H1 (cell line): ENCODE measurements around the gene ARHGAP12. TPM values are rescaled to one million over a fixed set of nuclear protein-coding genes. Genes with fewer than 3 reads are reported as not detected.

Source experiments
- CTCF ChIA-PET: fragments of 300-600 bp; sonication (Branson Sonifier 250); formaldehyde crosslinking; loops from one replicate; lab custom pipeline; 2021; ENCODE audit not compliant: partially characterized antibody; lab: Charles Lee
- POLR2A ChIA-PET: fragments of 300-600 bp; sonication (Branson Sonifier 250); formaldehyde crosslinking; loops from one replicate; lab custom pipeline; 2021; ENCODE audit warnings: inconsistent platforms; ENCODE audit not compliant: partially characterized antibody; lab: Charles Lee
- DNase-seq, 2 experiments: peaks; one replicate each; pipeline versions ENCODE4 v3.0.0 to v3.0.0-alpha.2; 2010 to 2022; ENCODE audit warnings: low spot score in 2 of 2, low read depth in 1 of 2, mixed read lengths in 1 of 2
- FAIRE-seq: peaks from 2 replicates; lab custom pipeline; 2011; peaks lifted over from hg19 to GRCh38; lab: Jason Lieb, UNC
- H2AFZ ChIP-seq: 2 replicates; pipeline ENCODE4 v1.8.1; 2012; ENCODE audit warnings: low read length, inconsistent platforms
- H2AK5ac ChIP-seq: 2 replicates; pipeline ENCODE4 v1.6.1; 2013; ENCODE audit warnings: low read depth, low read length
- H2BK120ac ChIP-seq: replicated peaks from 2 replicates; pipeline ENCODE3; 2013; ENCODE audit warnings: low read depth, low read length, inconsistent platforms
- H2BK12ac ChIP-seq: 2 replicates; pipeline ENCODE4 v1.6.1; 2013; ENCODE audit warnings: low read depth, low read length
- H2BK15ac ChIP-seq: 2 replicates; pipeline ENCODE4 v1.6.1; 2013; ENCODE audit warnings: low read length
- H2BK20ac ChIP-seq: 2 replicates; pipeline ENCODE4 v1.6.1; 2013; ENCODE audit warnings: low read length
- H2BK5ac ChIP-seq: 2 replicates; pipeline ENCODE4 v1.6.1; 2013; ENCODE audit warnings: low read depth, low read length
- H3K14ac ChIP-seq: 2 replicates; pipeline ENCODE4 v1.6.1; 2013; ENCODE audit warnings: inconsistent platforms; ENCODE audit not compliant: insufficient read length
- H3K18ac ChIP-seq: 2 replicates; pipeline ENCODE4 v1.6.1; 2013; ENCODE audit warnings: low read length; ENCODE audit errors: extremely low read depth
- H3K23ac ChIP-seq: 2 replicates; pipeline ENCODE4 v1.6.1; 2013; ENCODE audit warnings: inconsistent platforms; ENCODE audit not compliant: insufficient read length
- H3K23me2 ChIP-seq: 2 replicates; pipeline ENCODE4 v1.6.1; 2013; ENCODE audit warnings: low read depth, low read length
- H3K27ac ChIP-seq: 2 replicates; pipeline ENCODE4 v1.6.1; 2011; ENCODE audit warnings: low read depth, low read length, inconsistent platforms
- H3K27me3 ChIP-seq, 4 experiments: replicated peaks in 1 of 4; 1 replicate in 1 of 4; 2 replicates in 3 of 4; pipeline versions ENCODE4 v1.6.1 to v1.8.1; 2011 to 2013; ENCODE audit warnings: low read length in 3 of 4, mild to moderate bottlenecking in 3 of 4, inconsistent platforms in 2 of 4, mixed read lengths in 2 of 4, moderate library complexity in 1 of 4; ENCODE audit not compliant: control insufficient read depth in 3 of 4, insufficient read depth in 3 of 4; ENCODE audit errors: extremely low read depth in 1 of 4
- H3K36me3 ChIP-seq, 4 experiments: 2 replicates each; pipeline versions ENCODE4 v1.6.1 to v1.8.1; 2011 to 2013; ENCODE audit warnings: mild to moderate bottlenecking in 4 of 4, low read length in 3 of 4, moderate library complexity in 2 of 4, control low read depth in 1 of 4, inconsistent platforms in 1 of 4; ENCODE audit not compliant: insufficient read depth in 4 of 4, control insufficient read depth in 2 of 4
- H3K4ac ChIP-seq: replicated peaks from 2 replicates; pipeline ENCODE3; 2013; ENCODE audit warnings: low read length, low read depth, mixed read lengths, inconsistent platforms; ENCODE audit not compliant: insufficient read length
- H3K4me1 ChIP-seq, 4 experiments: replicated peaks in 1 of 4; 1 replicate in 1 of 4; 2 replicates in 3 of 4; pipeline versions ENCODE4 v1.6.1 to v1.8.1; 2011 to 2013; ENCODE audit warnings: low read length in 3 of 4, inconsistent platforms in 2 of 4, mixed read lengths in 1 of 4; ENCODE audit not compliant: insufficient read depth in 4 of 4, control insufficient read depth in 3 of 4
- H3K4me2 ChIP-seq, 2 experiments: 2 replicates each; pipeline versions ENCODE4 v1.6.1 to v1.8.1; 2011 to 2013; ENCODE audit warnings: low read depth in 2 of 2, low read length in 2 of 2, control low read depth in 1 of 2, inconsistent platforms in 1 of 2, mild to moderate bottlenecking in 1 of 2; ENCODE audit not compliant: insufficient read depth in 1 of 2
- H3K4me3 ChIP-seq, 4 experiments: fragments of 200-600, 300-600 bp in 1 of 4; sonication (generic), shearing (Covaris generic), sonication (Bioruptor Twin) in 1 of 4; 2 replicates each; pipeline versions ENCODE4 v1.5.1 to v1.8.1; 2011 to 2016; ENCODE audit warnings: low read length in 4 of 4, low read depth in 3 of 4, control low read depth in 2 of 4, inconsistent platforms in 2 of 4, mild to moderate bottlenecking in 2 of 4, mixed read lengths in 1 of 4, moderate library complexity in 1 of 4; ENCODE audit not compliant: insufficient read depth in 2 of 4; ENCODE audit errors: extremely low read depth in 1 of 4
- H3K56ac ChIP-seq: replicated peaks from 2 replicates; pipeline ENCODE3; 2013; ENCODE audit warnings: low read depth, mild to moderate bottlenecking, mixed read lengths, low read length, inconsistent platforms; ENCODE audit not compliant: insufficient read length
- H3K79me1 ChIP-seq: 2 replicates; pipeline ENCODE4 v1.6.1; 2013; ENCODE audit warnings: low read depth, low read length, control low read depth
- H3K79me2 ChIP-seq, 2 experiments: 2 replicates each; pipeline versions ENCODE4 v1.6.1 to v1.8.1; 2012 to 2013; ENCODE audit warnings: low read length in 2 of 2, mild to moderate bottlenecking in 2 of 2, inconsistent platforms in 1 of 2; ENCODE audit not compliant: insufficient read depth in 2 of 2, control insufficient read depth in 1 of 2
- H3K9ac ChIP-seq, 4 experiments: replicated peaks in 1 of 4; 1 replicate in 1 of 4; 2 replicates in 3 of 4; pipeline versions ENCODE4 v1.6.1 to v1.8.1; 2011 to 2013; ENCODE audit warnings: low read depth in 3 of 4, low read length in 3 of 4, control low read depth in 2 of 4, mild to moderate bottlenecking in 2 of 4, moderate library complexity in 2 of 4, inconsistent platforms in 1 of 4; ENCODE audit errors: extremely low read depth in 1 of 4
- H3K9me3 ChIP-seq, 2 experiments: 2 replicates each; pipeline versions ENCODE4 v1.6.1 to v1.8.1; 2012 to 2013; ENCODE audit warnings: mild to moderate bottlenecking in 2 of 2, moderate library complexity in 2 of 2, control low read depth in 1 of 2, inconsistent platforms in 1 of 2, low read depth in 1 of 2, low read length in 1 of 2, mixed read lengths in 1 of 2; ENCODE audit not compliant: insufficient read depth in 2 of 2
- H4K20me1 ChIP-seq, 2 experiments: replicated peaks in 1 of 2; 2 replicates each; pipeline versions ENCODE3 to v1.8.1; 2011 to 2013; ENCODE audit warnings: inconsistent platforms in 2 of 2, low read length in 2 of 2, mild to moderate bottlenecking in 1 of 2; ENCODE audit not compliant: insufficient read depth in 2 of 2, control insufficient read depth in 1 of 2
- H4K5ac ChIP-seq: 2 replicates; pipeline ENCODE4 v1.6.1; 2013; ENCODE audit warnings: low read length, low read depth, mixed read lengths, inconsistent platforms; ENCODE audit not compliant: insufficient read length
- H4K8ac ChIP-seq: 2 replicates; pipeline ENCODE4 v1.8.0; 2013; ENCODE audit warnings: mild to moderate bottlenecking, moderate library complexity, low read length, inconsistent platforms; ENCODE audit not compliant: insufficient read depth; ENCODE audit errors: extremely low read depth
- H4K91ac ChIP-seq: replicated peaks from 2 replicates; pipeline ENCODE3; 2013; ENCODE audit warnings: low read length, mixed read lengths, inconsistent platforms; ENCODE audit not compliant: insufficient read length
- BACH1 ChIP-seq: IDR thresholded peaks from 2 replicates; pipeline ENCODE4 v1.6.1; 2012; ENCODE audit warnings: low read length, improper control_type of control experiment
- WGBS, 2 experiments: shearing (Covaris generic) in 1 of 2; methylation state at CpG; one replicate each; pipeline versions ENCODE4 v1.1.6 to v1.1.7; 2013 to 2015; ENCODE audit warnings: low lambda C conversion rate in 2 of 2, mixed read lengths in 2 of 2, inconsistent platforms in 1 of 2, low coverage in 1 of 2, missing lambda C conversion rate in 1 of 2; ENCODE audit not compliant: insufficient replicate concordance in 2 of 2, insufficient coverage in 1 of 2, insufficient read length in 1 of 2; ENCODE audit errors: extremely low coverage in 1 of 2, missing lambda C conversion rate in 1 of 2; 5-methylcytosine and 5-hydroxymethylcytosine counted together
- polyA plus RNA-seq, 7 experiments: library from polyadenylated mRNA; depleted of rRNA in 3 of 7; stranded (reverse) in 5 of 7; unstranded in 2 of 7; fragments of >200 nt in 5 of 7; fragments of 200-250 nt in 2 of 7; gene quantifications; 1 replicate in 5 of 7; 2 replicates in 1 of 7; 4 replicates in 1 of 7; pipeline versions ENCODE4 v1.2.1 to v1.2.3, GENCODE V29; 2011 to 2013; ENCODE audit warnings: missing spikeins in 2 of 7, mixed read lengths in 2 of 7
- total RNA-seq: library from RNA; stranded (reverse); fragmentation: NEBNext Ultra II Directional; extraction: Animal tissue kit (Norgen Biotek cat#: 25700); gene quantifications from 2 replicates; pipeline ENCODE4 v1.2.1, GENCODE V29; 2021
- TF ChIP-seq, protein P1 (sequence below): IDR thresholded peaks from 2 replicates; pipeline ENCODE4 v1.6.1; 2012; ENCODE audit warnings: inconsistent platforms

The ARHGAP12 gene
- total and polyA plus RNA-seq, 2 of the 8 experiments (the other 6 are each of a cell fraction or from before 2014, with no cell fraction given), result 10.1 to 39.0 TPM

DNA sequence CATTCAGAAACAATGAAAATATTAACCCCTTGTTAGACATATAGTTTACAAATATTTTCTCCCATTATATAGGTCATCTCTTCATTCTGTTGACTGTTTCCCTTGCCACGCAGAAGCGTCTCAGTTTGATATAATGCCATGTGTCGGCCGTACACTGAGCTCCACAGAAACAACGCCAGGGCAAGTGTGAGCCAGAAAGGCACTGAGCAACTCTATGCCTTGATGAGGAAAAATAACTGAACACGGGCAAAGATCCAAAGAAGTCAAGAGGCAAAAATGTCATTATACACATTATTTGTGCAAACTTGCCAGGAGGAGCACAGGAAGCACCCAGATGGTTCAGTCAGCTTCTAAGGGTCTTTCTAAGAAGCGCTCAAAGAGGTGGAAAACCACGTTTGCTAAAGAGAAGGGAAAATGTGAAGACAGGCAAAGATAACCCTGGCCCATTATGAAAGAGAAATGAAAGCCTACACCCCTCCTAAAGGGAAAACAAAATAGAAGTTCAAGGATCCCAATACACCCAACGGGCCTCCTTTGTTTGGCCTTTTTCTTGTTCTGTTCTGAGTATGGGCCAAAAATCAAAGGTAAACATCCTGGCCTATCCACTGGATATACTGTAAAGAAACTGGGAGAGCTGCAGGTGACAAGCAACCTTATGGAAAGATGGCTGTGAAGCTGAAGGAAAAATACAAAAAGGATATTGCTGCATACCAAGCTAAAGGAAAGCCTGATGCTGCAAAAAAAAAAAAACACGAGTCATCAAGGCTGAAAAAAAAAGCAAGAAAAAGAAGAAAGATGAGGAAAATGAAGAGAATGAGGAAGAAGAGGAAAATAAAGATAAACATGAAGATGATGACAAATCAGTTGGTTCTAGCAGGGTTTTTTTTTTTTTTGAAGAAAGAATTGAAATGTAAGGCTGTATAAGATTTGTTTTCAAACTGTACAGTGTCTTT, 15.5 kb downstream of the ARHGAP12 start:
- H4K8ac ChIP-seq, result no peak overlapping the region
- H3K56ac ChIP-seq, result no peak overlapping the region
- H3K9me3 ChIP-seq, result no peaks in the 10 kb centered on the region
- peak; percentile 87 for TF ChIP-seq BACH1
- TF ChIP-seq, protein P1, sequence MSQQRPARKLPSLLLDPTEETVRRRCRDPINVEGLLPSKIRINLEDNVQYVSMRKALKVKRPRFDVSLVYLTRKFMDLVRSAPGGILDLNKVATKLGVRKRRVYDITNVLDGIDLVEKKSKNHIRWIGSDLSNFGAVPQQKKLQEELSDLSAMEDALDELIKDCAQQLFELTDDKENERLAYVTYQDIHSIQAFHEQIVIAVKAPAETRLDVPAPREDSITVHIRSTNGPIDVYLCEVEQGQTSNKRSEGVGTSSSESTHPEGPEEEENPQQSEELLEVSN, result no peak
- no peak overlapping the region for H2BK20ac ChIP-seq
- no peak overlapping the region for H2BK12ac ChIP-seq
- no peak overlapping the region for H3K27ac ChIP-seq
- peaks cover 2 to 96% of the 10 kb centered on the region in 2 experiments; a peak in 3 of 4 replicates for H3K79me2 ChIP-seq
- DNase-seq (no peak), FAIRE-seq (no peak)
- H3K4me1 ChIP-seq, result peaks cover 2 to 5% (median 4%) of the 10 kb centered on the region in 4 experiments; a peak in 5 of 7 replicates
- no peak overlapping the region for H2AK5ac ChIP-seq
- H4K5ac ChIP-seq, result no peak overlapping the region
- H3K4ac ChIP-seq, result no peak overlapping the region
- H3K27me3 ChIP-seq, result no peaks in the 10 kb centered on the region
- no peak overlapping the region for H2AFZ ChIP-seq
- no peak overlapping the region for H3K14ac ChIP-seq
- H3K23me2 ChIP-seq, result no peaks in the 10 kb centered on the region; the same call in 1 of the 2 replicates
- ChIA-PET CTCF (interaction anchor here (0.6 to 1.5 kb wide), 3 partner anchors 13 to 43 kb away, joined by 3 read pairs; partner anchors contain the start of gene ARHGAP12), POLR2A (interaction anchor here (0.7 to 2.1 kb wide), 3 partner anchors 10 to 91 kb away, joined by 3 to 4 read pairs (median 3); no protein-coding TSS in a partner anchor)
- H4K91ac ChIP-seq, result no peak overlapping the region
- H3K79me1 ChIP-seq, result peaks cover 5% of the 10 kb centered on the region
- no peak overlapping the region for H3K4me3 ChIP-seq
- no peak overlapping the region for H3K23ac ChIP-seq
- H3K18ac ChIP-seq, result 0 out of 2 replicates have a peak overlapping the region, but pooled peaks have one; percentile 2
- peak overlapping the region in 1 of 2 experiments; percentile 20; a peak in 1 of 4 replicates for H3K4me2 ChIP-seq
- H2BK120ac ChIP-seq, result no peak overlapping the region
- H2BK5ac ChIP-seq, result no peak overlapping the region; the same call in 1 of the 2 replicates
- H4K20me1 ChIP-seq, result peaks cover 2 to 9% of the 10 kb centered on the region in 2 experiments
- WGBS, 2 experiments, result 84% methylated on average over 10 of the region's 10 CpGs; no CpG with 5 or more reads in 1 of the 2 experiments
- no peak overlapping the region for H2BK15ac ChIP-seq
- H3K9ac ChIP-seq, result no peak overlapping the region
- H3K36me3 ChIP-seq, result peaks cover 3 to 5% (median 4%) of the 10 kb centered on the region in 4 experiments; a peak in 7 of 8 replicates
